Superior temporal gyrus (tissue), 1 donor: Measurements from ENCODE around the gene GPRIN3.

Experiments used
- DNase-seq: peaks from one replicate; pipeline ENCODE4 v3.0.0-alpha.2; 2016; ENCODE audit errors: extremely low spot score

Gene GPRIN3

DNA sequence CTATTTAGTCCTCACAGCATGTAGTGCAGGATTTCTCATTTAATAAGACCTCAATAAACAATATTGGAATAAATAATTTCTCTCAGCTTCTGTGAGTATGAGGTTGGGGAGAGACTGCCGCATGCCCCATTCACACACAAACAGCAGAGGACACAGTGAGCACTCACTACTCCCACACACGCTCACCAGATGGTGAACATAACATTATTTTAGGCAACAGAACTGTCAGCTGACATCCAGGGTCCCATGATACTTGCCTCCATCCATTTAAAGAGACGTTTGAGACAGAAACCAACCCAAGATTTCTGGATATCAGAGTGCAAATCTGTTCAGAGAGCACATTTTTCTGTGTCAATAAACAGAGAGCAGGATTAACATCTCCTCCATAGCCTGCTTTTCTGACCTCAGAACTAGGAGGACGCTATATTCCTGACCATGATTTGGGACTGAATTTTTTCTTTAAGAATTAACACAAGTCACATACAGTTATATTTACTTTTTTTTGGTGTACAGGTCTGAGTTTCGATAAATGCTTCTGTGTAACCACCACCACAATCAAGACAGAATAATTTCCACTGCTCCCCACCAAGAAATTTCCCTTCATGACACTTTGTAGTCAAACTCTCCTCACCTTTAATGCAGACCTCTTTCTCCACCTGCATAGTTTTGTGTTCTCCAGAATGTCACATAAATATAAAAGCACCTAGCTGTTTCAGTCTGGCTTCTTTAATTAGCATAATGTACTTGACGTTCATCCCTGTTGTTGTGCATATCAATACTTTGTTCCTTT lies 16.7 kb downstream of the GPRIN3 start:
- DNase-seq, result no peak

DNA sequence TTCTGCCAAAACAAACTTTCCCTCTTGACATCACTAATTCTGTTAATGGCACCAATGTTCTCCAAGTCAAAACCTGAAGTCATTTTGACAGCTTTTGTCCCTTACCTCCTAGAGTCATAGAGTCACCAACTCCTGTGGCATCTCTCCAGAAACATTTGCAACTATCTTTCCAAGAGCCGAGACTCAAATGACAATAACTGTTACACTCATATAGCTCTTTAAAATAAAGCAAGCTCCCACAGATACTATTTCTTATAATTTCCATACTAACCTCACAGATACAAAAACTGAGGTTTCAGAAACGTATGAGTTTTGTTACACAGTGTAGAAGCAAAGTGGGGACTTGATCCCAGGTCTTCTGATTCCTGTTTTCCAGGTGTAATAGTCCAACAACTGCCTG lies 18.3 kb downstream of the GPRIN3 start:
- no peak for DNase-seq

DNA sequence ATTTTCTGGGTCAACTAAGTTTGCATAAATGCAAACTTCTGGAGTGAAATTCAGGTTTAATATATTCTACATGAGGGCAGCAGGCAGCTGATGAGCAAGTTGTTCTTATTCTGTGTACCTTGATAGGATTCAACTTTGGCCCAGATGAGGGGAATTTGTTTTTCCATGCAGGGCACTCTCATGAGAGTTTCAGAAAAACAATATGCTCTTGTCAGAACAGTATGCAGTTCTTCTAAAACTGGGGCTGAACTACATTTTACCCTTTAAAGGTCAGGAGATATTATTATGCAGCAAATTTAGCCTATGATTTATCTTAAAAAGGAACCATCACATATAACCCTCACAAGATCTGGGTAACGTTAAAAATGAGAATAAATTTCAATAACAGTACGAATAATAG lies 19.2 kb downstream of the GPRIN3 start:
- DNase-seq, result no peak

DNA sequence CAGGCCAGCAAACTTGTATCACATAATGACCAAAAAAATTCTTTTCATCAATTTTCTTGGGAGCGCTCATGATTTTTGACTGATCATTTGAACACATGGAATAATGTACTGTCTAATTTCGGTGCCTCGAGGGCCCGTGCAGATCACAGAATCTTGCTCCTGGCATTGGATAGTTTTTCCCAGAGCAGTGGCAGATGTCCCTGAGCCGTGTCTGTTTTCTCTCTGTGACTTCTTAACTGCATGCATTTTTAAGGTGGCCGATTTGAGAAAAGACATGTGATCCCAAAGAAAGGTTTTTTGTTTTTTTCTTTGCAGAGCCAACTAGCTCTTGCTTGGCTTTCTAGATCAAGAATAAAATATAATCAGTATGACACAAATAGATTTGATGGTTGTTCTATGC lies 19.7 kb downstream of the GPRIN3 start:
- DNase-seq, result no peak

DNA sequence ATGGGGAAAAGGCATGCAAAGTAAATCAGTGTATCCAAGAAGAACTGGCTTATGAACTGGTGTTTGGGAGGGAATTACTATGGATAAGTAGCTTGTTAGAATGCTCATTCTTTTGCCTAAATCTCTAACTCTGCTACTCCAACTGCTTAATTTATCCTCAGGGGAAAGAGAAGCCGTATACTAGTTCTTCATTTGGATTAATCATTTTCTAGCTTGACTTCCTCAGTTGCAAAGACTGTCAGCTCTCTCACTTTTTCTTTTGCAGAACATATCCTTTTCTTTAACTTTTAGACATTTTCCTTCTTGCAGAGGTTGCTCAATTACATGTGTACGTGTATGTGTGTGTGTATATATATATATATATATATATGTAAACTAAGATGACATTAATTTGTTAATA lies 21.9 kb downstream of the GPRIN3 start:
- no peak for DNase-seq

DNA sequence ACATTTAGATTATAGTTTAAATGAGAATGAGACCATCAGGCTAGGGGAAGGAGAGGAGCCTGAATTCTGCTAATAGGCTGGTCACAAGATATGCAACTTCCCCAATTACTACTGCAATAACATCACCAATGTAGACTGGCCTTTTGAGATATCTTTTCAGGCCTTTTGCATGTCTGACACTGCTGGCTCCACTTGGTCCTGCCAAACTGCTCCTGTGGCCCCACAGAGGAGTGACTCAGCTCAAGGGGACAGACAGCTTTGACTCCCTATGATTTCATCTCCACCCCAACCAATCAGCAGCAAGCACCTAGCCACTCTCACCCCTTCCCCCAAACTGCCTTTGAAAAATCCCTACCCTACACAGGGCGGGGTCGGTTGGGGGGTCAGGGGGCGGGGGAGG lies 22.8 kb downstream of the GPRIN3 start:
- DNase-seq, result no peak

DNA sequence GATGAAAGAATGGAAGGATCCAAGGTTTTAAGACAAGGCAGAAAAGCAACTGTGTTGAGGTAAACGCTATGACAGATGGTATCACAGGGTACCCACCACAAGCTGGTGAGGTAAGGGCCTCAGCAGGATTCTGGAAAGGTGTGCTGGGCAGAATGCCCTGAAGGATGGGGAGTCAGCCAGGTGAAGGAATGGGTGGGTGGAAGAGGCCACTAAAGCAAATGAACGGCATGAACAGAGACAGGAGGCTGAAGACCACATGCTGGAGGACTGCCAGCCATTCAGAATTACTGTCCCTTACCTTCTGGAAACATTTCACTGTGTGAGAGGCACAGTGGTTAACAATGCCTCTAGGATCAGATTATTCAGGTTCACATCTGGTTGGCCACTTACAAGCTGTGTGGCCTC lies 23.6 kb downstream of the GPRIN3 start:
- no peak for DNase-seq

DNA sequence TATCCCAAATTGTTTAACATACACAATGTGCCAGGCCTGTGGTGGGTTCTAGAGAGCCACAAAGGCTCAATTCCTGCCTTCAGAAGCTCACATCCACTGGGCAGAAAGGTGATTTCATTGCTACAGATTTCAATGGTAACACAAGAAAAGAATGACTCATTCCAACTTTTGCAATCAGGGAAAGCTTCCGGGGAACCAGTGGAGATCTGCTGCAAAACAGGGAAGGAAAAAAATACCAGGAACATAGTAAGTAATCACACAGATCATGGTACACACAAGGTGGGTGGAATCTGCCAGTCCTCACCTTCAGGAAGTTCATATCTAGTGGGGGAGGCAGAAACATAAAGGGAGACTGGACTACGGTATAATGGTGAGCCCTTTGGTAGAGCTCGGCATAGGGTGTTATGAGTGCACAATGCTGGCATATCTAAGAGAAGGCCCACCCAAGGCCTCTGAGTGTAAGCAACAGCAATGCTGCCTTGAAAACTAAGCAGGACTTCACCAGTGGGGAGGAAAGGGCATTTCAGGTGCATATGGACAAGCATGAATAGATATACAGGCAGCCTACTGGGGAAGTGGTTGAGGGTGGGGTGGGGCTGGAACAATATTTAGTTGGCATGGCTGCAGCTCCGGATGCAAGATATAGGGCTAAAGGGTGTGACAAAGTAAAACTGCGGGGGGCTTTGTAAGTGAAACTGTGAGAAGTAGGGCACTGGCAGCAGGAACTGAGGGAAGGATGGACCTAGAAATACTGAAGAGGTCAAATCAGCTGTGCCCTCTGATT lies 24.2 kb downstream of the GPRIN3 start:
- no peak for DNase-seq

DNA sequence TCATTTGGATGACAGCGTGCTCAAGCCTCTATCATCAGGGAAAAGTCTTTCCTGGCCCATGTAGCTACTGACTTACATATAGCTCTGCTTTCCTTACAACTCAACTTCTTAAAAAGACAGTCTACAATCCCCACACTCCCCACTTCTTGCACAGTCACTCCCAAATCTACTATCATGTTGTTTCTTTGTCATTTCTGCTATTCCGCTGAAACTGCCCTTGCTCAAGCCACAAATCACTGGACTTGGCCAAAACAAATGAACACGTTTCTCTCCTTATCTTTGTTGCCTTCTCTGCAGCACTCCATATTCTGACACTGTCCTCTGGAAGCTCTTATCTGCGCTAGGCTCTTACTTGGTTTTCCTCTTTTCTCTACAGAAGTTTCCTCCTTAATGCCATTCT lies 28.2 kb downstream of the GPRIN3 start:
- DNase-seq, result no peak

DNA sequence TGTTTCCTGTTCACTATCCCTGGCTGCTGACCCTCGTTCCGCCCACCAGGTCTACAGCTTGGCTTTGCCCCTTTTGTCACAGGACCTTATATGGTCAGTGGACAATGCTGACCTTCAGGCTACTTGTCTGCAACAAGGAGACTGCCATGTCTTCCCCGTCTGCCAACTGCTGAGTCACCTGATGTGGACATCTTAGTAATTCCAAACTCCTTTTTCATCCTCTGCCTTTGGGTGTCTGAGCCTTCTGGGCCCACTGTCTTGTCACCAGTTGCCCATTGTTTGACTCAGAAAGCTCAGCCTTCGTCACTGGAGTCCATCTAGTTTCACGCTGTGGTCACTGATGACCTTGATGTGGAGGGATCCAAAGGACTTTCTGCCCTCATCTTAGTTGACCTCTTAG lies 30.2 kb downstream of the GPRIN3 start:
- no peak for DNase-seq

DNA sequence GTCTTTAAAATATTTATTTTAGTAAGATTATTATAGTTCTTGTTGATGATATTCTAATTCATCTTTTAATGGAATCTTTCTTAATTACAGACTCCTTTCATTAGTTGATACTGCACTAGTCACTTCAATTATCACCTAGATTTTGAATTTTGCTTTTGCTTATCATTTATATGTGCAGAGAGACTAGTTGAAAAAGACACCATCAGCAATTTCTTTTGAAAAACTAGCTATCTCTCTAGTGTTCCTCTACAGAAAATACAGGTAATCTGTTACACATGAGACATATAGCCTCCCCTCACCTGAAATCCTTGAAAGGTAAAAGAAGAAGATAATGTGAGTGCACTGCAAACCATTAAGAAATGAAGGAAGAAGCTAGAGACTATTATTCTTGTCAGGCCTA lies 31.3 kb downstream of the GPRIN3 start:
- DNase-seq, result no peak

DNA sequence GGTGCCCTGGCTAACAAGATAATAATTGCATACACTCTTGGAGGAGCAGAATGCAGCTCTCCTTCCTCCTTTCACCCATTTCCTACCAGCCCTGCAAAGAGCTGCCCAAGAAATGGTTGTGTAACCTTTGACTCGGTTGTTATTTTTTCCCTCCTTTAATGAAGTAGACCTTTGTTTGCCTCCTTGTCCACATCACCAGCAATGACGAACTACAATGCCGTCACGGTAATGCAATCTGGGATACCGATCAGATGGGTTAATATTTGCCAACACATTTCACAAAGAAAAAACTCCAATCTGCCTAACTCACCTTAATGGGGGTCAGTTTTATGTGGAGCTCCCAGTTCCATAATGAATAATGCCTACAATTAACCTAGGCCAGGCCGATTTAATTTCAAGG lies 32.0 kb downstream of the GPRIN3 start:
- DNase-seq, result no peak

DNA sequence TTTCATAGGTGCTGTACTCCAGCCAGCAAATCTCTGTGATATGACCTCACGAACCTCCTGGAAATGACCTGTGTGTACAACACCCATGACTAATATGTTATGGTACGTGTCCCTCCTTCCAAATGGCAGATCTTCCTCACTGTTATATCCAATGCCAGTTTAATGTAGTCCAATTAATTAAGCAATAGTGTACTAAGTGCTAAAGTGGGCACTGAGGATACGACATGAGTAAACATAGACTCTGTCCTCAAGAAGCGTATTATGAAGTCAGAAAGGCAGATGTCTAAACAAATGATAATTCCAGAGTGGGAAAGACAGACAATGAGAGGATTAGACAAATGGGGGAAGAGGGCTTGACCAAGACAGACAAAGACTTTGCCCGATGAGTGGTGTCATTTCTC lies 33.9 kb downstream of the GPRIN3 start:
- no peak for DNase-seq

DNA sequence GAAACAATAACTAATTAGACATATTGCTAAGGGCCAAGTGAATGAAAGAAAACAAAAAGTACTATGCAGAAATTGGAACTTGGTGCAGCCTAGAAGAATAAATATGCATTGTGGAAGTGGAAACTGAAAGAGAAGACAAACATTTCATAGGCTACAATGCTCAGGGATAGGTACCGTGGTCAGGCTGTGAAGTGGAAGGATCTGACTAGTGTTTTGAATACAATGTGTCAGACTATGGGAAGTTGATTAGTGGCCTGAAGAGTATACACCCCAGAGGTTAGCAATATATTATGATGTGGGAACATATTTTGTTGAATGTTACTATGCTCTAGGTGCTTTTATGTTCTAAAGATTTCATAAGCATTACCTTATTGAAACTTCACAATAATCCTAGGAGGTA lies 36.8 kb downstream of the GPRIN3 start:
- no peak for DNase-seq

DNA sequence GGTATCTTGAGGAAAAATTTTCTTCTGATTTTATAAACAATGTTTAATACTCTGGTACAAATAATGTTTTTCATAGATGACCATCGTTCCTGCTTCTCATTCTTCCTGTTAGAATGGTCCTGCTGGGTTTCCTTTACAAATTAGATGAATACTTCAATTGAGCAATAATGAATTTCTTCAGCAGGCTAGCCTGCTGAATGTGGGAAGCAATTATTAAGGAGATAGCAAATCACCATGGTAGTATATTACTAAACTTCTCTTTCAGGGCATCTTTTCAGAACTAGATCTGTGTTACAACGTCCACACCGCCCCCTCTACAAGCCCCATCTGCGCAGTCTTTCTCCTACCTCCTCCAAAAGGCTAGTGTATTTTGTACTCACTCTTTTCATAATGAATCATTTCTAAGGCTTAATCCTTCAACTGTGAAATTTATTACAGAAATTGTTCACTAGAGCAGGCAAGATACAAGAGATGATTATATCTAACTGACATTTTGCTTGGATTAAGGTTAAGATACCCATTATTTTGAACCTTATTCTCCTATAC lies 38.4 kb downstream of the GPRIN3 start:
- no peak for DNase-seq

DNA sequence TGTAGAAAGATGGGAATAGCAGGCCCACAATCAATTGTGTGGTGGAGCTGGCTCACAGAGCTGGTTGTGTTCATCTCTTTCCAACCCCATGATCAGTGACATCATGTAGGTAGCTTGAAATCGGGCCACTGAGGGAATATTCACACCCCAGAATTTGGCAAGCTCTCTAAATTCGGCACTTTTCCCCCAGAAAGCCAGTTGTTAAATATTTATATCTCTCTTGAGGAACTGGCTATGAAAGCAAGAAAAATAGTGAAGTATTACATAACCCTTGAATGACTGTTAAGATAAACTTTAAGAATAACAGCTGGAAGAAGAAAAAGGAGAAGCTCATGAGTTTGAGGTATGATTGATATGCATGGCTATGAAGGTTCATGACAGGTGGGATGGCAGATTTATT lies 38.9 kb downstream of the GPRIN3 start:
- peak; percentile 33 for DNase-seq

DNA sequence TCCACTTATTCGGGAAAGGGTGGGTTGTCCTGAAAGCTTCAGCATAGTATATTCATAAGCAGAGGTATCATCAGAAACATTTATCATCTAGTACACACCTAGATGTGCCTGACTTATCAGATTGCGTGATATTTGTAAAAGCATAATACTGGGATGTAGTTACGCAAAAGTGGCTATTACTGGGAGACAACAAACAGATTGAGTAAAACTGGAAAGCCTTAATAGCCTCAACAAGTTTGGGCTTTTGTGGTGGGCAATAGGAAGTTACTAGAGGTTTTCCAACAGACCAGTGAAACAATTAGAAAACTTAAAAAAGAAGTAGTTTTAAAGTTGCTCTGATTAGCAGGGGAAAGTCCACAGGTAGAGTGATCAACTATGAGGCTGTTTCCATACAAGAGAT lies 39.8 kb downstream of the GPRIN3 start:
- DNase-seq, result no peak

DNA sequence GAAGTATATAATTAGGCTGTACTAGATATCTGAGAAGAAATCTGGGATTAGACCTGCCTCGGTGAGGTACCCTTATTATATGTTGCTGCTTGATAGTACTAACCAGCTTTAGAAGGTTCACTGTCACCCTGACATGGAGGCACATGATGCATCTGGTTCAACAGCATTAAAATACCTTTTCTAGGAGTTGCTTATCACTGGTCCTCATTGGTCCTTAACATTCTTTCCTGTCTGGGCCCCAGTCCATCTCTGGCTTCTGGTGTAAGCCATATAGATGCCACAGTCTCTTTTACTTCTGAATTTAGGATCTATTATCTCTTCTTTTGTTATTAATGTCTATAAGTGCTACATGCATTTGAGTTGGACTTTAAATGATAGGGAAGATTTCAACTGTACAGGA lies 40.2 kb downstream of the GPRIN3 start:
- no peak for DNase-seq

DNA sequence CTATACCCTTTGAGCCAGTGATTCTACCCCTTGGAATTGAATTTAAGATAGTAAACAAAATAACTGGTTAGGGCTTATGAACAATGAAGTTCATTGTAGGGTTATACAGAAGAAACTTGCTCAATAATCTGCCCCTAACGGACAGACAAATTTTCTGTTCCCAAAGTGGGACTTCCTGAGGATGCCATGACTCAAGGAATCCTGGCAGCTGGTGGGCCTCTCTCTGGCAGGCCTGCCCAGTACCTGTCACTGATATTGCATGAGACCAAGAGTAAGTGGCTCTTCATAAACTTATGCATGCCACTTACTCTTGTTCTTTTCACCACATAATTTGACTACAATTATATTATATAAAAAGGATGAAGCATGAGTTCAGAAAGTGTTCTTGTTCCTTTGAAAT lies 41.5 kb downstream of the GPRIN3 start:
- no peak for DNase-seq

DNA sequence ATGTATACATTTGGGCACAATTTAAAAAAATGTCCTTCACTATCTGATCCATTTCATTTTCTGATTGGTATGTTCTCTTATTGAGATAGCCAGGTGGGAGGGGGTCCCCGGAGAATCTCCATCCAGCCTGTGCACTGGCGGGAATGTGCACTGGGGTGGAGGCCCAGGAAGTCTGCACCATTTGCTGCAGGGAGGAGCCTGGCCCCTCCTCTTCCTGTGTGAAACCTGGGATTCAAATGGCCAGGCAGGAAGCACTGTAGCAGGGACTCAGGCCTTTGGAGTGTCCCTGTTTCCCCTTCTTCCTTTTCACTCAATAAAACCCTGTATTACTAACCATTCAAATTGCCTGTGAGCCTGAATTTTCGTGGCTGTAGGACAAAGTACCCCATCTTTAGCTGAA lies 44.3 kb downstream of the GPRIN3 start:
- DNase-seq, result no peak

DNA sequence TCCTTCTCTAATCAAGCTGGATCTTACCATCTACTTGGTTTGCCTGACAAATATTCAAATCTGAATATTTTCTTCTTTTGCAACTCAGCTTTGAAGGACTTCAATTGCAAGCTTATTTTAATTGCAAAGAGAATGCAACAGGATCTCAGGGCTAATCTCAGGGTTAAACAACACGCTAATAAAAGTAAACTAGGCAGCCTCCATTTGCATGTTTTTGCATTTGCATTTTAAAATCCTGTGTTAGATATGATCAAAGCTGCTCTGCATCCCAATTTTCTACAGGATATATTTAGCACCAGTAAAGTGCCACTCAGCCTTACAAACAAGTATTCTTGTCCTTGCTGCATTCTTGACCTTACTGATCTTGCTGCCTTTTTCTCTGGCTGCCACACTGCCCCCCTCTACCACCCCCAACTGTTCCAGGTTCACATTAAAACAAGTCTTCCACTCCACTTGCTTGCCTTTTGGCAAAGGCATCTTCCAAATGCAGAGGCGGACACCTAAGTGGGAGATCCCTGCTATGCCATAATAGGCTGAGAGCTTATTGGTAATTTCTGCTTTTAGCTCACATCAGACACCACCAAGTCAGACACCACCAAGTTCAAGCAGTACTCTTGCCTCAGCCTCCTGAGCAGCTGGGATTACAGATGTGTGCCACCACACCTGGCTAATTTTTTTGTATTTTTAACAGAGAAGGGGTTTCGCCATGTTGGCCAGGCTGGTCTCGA lies 48.1 kb downstream of the GPRIN3 start:
- no peak for DNase-seq

DNA sequence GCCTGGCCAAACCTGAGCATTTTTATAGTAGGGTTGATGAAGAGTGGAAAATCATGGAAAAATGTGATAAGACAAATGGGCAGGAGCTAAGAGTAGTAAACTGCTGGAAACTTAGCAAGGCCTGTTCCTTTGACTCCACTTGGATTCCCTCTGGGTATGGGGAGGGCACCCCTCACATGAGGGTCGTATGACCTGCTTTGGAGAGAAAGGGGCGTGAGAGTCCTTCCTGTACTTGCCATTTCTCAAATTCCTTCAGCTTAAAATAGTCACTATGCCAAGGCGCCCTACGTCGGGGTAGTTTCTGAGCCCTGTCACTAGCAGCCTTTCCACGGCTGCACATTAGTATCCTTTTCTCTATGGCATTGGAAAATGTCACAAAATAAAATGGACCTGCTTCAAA lies 49.1 kb downstream of the GPRIN3 start:
- DNase-seq, result no peak

DNA sequence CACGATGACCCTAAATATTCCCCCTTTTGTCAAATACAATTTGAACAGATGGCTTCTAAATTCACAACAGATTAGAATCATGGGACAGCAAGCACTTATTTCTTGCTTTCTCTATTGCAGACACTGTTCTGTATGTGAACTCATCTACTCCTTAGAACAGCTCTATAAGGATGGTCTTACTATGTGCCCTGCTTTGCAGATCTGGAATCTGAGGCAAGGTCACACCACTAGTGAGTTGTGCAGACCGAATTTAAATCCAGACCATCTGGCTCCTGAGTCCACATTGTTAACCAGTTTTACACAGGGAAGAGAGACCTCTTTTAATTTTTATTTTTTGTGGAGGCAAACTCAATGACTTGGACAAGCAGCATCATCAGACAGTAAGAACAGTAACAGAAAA lies 50.2 kb downstream of the GPRIN3 start:
- DNase-seq, result no peak
